BJ (cell line): ENCODE data around the gene ABCC3. TPM values are rescaled to one million over a fixed set of nuclear protein-coding genes. Genes with fewer than 3 reads are reported as not detected.

Source experiments
- CTCF ChIA-PET: fragments of 350-600 bp; formaldehyde crosslinking; extraction: SDS; loops from one replicate; lab custom pipeline; 2021; ENCODE audit warnings: antibody characterized with exemption, inconsistent platforms; lab: Yijun Ruan, JAX
- POLR2A ChIA-PET: fragments of 300-600 bp; sonication (Branson Sonifier 250); formaldehyde crosslinking; extraction: SDS; loops from one replicate; lab custom pipeline; 2021; ENCODE audit warnings: antibody characterized with exemption; lab: Charles Lee
- DNase-seq: peaks from one replicate; pipeline ENCODE4 v3.0.0-alpha.2; 2011; ENCODE audit warnings: low read depth
- H3K27me3 ChIP-seq: 2 replicates; pipeline ENCODE4 v1.6.0; 2011; ENCODE audit warnings: low read length; ENCODE audit not compliant: control insufficient read depth, insufficient read depth
- H3K36me3 ChIP-seq: 2 replicates; pipeline ENCODE4 v1.5.1; 2011; ENCODE audit warnings: low read length; ENCODE audit not compliant: control insufficient read depth, insufficient read depth
- H3K4me3 ChIP-seq: 2 replicates; pipeline ENCODE4 v1.5.1; 2011; ENCODE audit warnings: low read depth, mild to moderate bottlenecking, control low read depth, low read length
- CTCF ChIP-seq: IDR thresholded peaks from 2 replicates; pipeline ENCODE4 v1.5.1; 2011; ENCODE audit warnings: low read depth, mild to moderate bottlenecking, control low read depth, inconsistent platforms, low read length, moderate library complexity; ENCODE audit not compliant: insufficient read depth
- polyA plus RNA-seq: library from polyadenylated mRNA; depleted of rRNA; stranded (reverse); fragments of >200 nt; gene quantifications from 2 replicates; pipeline ENCODE4 v1.2.3, GENCODE V29; 2011

ABCC3 gene
- polyA plus RNA-seq, 1 experiment: 56.4 TPM

GRCh38 chr17:50612281-50612680, 22.4 kb upstream of the ABCC3 start:
- Histone ChIP-seq H3K4me3 (no peak overlapping the region), H3K27me3 (peaks cover 6% of the 10 kb centered on the region; the same call in 1 of the 2 replicates), H3K36me3 (no peaks in the 10 kb centered on the region)
- TF ChIP-seq CTCF: no peak
- POLR2A ChIA-PET: no interaction called here
- no peak for DNase-seq
- CTCF ChIA-PET: interaction anchor here (1.2 to 1.4 kb wide), 3 partner anchors 13 to 61 kb away, joined by 3 to 6 read pairs (median 4); no protein-coding TSS in a partner anchor

GRCh38 chr17:50613007-50613992, 21.4 kb upstream of the ABCC3 start:
- no peak overlapping the region for H3K4me3 ChIP-seq
- POLR2A ChIA-PET: no interaction called here
- no peak for DNase-seq
- no peaks in the 10 kb centered on the region for H3K36me3 ChIP-seq
- CTCF ChIA-PET: interaction anchor here (1.2 to 1.4 kb wide), 4 partner anchors 12 to 81 kb away, joined by 3 to 6 read pairs (median 4); no protein-coding TSS in a partner anchor
- TF ChIP-seq CTCF: no peak
- peaks cover 5% of the 10 kb centered on the region; the same call in 1 of the 2 replicates for H3K27me3 ChIP-seq

DNA sequence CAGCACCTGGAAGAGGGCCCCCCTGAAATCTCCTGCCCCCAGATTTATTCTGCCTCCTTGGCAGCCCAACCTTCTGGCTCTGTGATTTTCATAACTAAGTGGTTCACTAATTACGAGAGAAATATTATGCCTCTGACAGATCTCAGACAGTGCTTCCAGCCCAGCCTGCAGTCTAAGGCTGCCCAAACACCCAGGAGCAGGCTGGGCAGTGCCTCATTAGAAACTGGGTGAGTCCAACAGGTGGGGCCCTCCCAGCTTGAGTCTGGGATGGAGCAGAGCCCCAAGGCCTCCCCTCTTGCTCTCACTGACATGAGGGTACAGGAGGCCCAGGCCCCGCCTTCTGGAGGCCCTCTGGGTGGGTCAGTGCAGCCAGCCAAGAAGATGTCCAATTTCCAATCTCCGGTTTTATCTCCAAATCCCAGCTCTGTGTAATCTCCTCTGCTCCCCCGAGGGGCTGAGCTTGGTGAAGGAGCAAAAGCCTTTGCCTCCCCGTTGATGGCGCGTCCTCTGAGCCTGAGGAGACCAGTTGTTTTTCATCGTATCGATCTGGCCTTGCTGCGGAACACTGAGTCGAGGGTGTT, 20.1 kb upstream of the ABCC3 start:
- Histone ChIP-seq H3K27me3 (peaks cover 5% of the 10 kb centered on the region; the same call in 1 of the 2 replicates), H3K4me3 (no peak overlapping the region), H3K36me3 (no peaks in the 10 kb centered on the region)
- no peak for TF ChIP-seq CTCF
- ChIA-PET POLR2A (no interaction called here), CTCF (interaction anchor here (1.2 to 1.4 kb wide), 2 partner anchors 80 kb away, joined by 4 to 5 read pairs; no protein-coding TSS in a partner anchor)
- DNase-seq: no peak

GRCh38 chr17:50615828-50616227, 18.9 kb upstream of the ABCC3 start:
- POLR2A ChIA-PET: no interaction called here
- no peak for TF ChIP-seq CTCF
- CTCF ChIA-PET: interaction anchor here (1.2 to 4.4 kb wide), 4 partner anchors 11 to 79 kb away, joined by 4 to 34 read pairs (median 12); no protein-coding TSS in a partner anchor

DNA sequence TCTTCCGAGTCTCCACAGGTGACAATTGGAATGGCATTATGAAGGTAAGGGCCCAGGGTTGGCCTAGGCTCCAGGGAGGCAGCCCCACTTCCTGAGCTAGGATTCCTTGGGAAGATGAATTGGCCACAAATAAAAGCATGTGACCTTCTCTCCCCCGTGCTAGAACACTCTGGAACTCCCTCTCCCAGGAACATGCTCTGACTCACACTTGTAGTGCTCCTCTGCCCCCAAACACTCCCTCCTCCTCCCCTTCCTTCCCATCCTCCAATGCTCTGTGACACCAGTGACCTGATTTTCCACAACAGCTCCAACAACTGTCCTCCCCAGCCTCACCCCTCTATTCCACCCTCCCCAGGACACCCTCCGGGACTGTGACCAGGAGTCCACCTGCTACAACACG, 16.4 kb upstream of the ABCC3 start:
- POLR2A ChIA-PET: no interaction called here
- Histone ChIP-seq H3K36me3 (no peaks in the 10 kb centered on the region), H3K4me3 (no peak overlapping the region), H3K27me3 (0 out of 2 replicates have a peak, but pooled peaks cover 2% of the 10 kb centered on the region)
- no peak for DNase-seq
- no peak for TF ChIP-seq CTCF
- CTCF ChIA-PET: interaction anchor here (1.6 to 4.4 kb wide), 3 partner anchors 8 to 76 kb away, joined by 3 to 34 read pairs (median 17); no protein-coding TSS in a partner anchor

More at GRCh38 chr17:50615828-50616227, 18.9 kb upstream of the ABCC3 start:
- Histone ChIP-seq H3K36me3 (no peaks in the 10 kb centered on the region), H3K4me3 (no peak overlapping the region), H3K27me3 (0 out of 2 replicates have a peak, but pooled peaks cover 2% of the 10 kb centered on the region)
- no peak for DNase-seq
